ENCODE data around the gene MRPL52.

MRPL52 gene

DNA sequence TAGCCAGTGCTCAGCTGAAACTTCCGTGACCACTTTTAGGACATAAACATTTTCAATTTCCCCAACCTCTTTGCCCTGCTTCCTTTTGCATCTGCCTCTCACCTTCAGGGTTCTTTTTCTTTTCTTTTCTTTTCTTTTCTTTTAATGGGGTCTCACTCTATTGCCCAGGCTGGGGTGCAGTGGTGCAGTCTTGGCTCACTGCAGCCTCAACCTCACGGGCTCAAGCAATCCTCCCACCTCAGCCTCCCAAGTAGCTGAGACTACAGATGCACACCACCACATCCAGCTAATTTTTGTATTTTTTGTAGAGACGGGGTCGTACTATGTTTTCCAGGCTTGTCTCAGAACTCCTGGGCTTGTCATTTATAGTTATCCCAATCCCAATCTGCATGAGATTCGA lies 37.2 kb downstream of the MRPL52 start:
- no peak for TF ChIP-seq EZH2 (IDR thresholded peaks at IDR 0.05)
- TF ChIP-seq POLR2AphosphoS5 (IDR thresholded peaks at IDR 0.05; ENCODE audit: borderline replicate concordance, low read depth, low read length), result no peak
- TF ChIP-seq FOXP2 (optimal IDR thresholded peaks at IDR 0.05; ENCODE audit: control extremely low read depth, extremely low read length, insufficient read depth), result no peak
- Histone ChIP-seq H3K27ac (no peak overlapping the region), H3K9me3 (ENCODE audit: low read depth, low read length) (no peaks in the 10 kb centered on the region), H3K36me3 (ENCODE audit: insufficient read depth, low read length) (no peaks in the 10 kb centered on the region), H3K4me3 (no peak overlapping the region), H3K9ac (ENCODE audit: insufficient read length) (no peak overlapping the region)
- no peak for DNase-seq (ENCODE audit: low read depth, low spot score)

DNA sequence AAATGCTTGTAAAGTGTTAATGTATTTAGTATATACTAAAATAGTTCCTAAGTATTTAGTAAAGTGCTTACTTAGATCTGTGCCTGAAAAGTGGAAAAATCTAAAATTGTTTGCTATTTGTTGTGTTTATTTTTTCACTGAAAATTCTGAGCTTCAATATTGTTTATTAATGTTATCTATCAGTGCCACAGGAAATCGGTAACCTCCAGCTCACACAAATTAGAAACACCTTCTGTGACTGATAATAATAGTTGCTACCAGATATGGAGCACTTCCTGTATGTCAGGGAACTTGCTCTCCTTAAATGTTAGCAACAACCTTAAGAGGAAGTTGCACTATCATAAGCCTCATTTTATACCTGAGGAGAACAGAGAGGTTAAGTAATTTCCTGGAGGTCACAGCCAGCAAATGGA lies 41.1 kb downstream of the MRPL52 start:
- no peak for DNase-seq (ENCODE audit: low read depth, low spot score)
- H3K9ac ChIP-seq (ENCODE audit: insufficient read length), result peak overlapping the region; percentile 57
- no peaks in the 10 kb centered on the region for H3K36me3 ChIP-seq (ENCODE audit: insufficient read depth, low read length)
- H3K9me3 ChIP-seq (ENCODE audit: low read depth, low read length), result no peaks in the 10 kb centered on the region
- H3K4me3 ChIP-seq, result peak overlapping the region; percentile 88
- H3K27ac ChIP-seq, result peak overlapping the region; percentile 88
- TF ChIP-seq POLR2AphosphoS5 (IDR thresholded peaks at IDR 0.05; ENCODE audit: borderline replicate concordance, low read depth, low read length), result no peak
- no peak for TF ChIP-seq FOXP2 (optimal IDR thresholded peaks at IDR 0.05; ENCODE audit: control extremely low read depth, extremely low read length, insufficient read depth)
- TF ChIP-seq EZH2 (IDR thresholded peaks at IDR 0.05), result no peak

GRCh38 chr14:22871224-22872032 lies 41.7 kb downstream of the MRPL52 start, which contains the start of gene LRP10:
TSS of gene LRP10 (plus strand) at chr14:22871740. CDS start at chr14:22872304, 564 bp downstream.
- TF ChIP-seq POLR2AphosphoS5 (IDR thresholded peaks at IDR 0.05; ENCODE audit: borderline replicate concordance, low read depth, low read length) (no peak), FOXP2 (optimal IDR thresholded peaks at IDR 0.05; ENCODE audit: control extremely low read depth, extremely low read length, insufficient read depth) (peak; percentile 62)
- Histone ChIP-seq H3K4me3 (peak within 1 kb of the TSS; percentile 88), H3K36me3 (ENCODE audit: insufficient read depth, low read length) (no peaks in the 10 kb centered on the region), H3K27ac (peak within 1 kb of the TSS; percentile 88), H3K9me3 (ENCODE audit: low read depth, low read length) (no peaks in the 10 kb centered on the region), H3K9ac (ENCODE audit: insufficient read length) (peak within 1 kb of the TSS; percentile 57)
- DNase-seq (ENCODE audit: low read depth, low spot score), result no peak

- TF ChIP-seq EZH2 (IDR thresholded peaks at IDR 0.05) (no peak), FOXP2 (optimal IDR thresholded peaks at IDR 0.05; ENCODE audit: control extremely low read depth, extremely low read length, insufficient read depth) (no peak), POLR2AphosphoS5 (IDR thresholded peaks at IDR 0.05; ENCODE audit: borderline replicate concordance, low read depth, low read length) (no peak)
- DNase-seq (ENCODE audit: low read depth, low spot score), result peak; percentile 35
Measured at GRCh38 chr14:22872033-22872832, 42.5 kb downstream of the MRPL52 start.

GRCh38 chr14:22872833-22873520 lies 43.3 kb downstream of the MRPL52 start:
- no peaks in the 10 kb centered on the region for H3K9me3 ChIP-seq (ENCODE audit: low read depth, low read length)
- peak overlapping the region; percentile 88 for H3K4me3 ChIP-seq
- DNase-seq (ENCODE audit: low read depth, low spot score), result no peak
- 0 out of 2 replicates have a peak overlapping the region, but pooled peaks have one; percentile 26 for H3K27ac ChIP-seq
- no peaks in the 10 kb centered on the region for H3K36me3 ChIP-seq (ENCODE audit: insufficient read depth, low read length)
- no peak for TF ChIP-seq EZH2 (IDR thresholded peaks at IDR 0.05)
- no peak for TF ChIP-seq FOXP2 (optimal IDR thresholded peaks at IDR 0.05; ENCODE audit: control extremely low read depth, extremely low read length, insufficient read depth)
- no peak for TF ChIP-seq POLR2AphosphoS5 (IDR thresholded peaks at IDR 0.05; ENCODE audit: borderline replicate concordance, low read depth, low read length)
- peak overlapping the region; percentile 55 for H3K9ac ChIP-seq (ENCODE audit: insufficient read length)

More at GRCh38 chr14:22872033-22872832, 42.5 kb downstream of the MRPL52 start:
- peak overlapping the region; percentile 57 for H3K9ac ChIP-seq (ENCODE audit: insufficient read length)
- peak overlapping the region; percentile 88 for H3K4me3 ChIP-seq
- no peak overlapping the region for H3K27ac ChIP-seq
- no peaks in the 10 kb centered on the region for H3K36me3 ChIP-seq (ENCODE audit: insufficient read depth, low read length)
- H3K9me3 ChIP-seq (ENCODE audit: low read depth, low read length), result no peaks in the 10 kb centered on the region

DNA sequence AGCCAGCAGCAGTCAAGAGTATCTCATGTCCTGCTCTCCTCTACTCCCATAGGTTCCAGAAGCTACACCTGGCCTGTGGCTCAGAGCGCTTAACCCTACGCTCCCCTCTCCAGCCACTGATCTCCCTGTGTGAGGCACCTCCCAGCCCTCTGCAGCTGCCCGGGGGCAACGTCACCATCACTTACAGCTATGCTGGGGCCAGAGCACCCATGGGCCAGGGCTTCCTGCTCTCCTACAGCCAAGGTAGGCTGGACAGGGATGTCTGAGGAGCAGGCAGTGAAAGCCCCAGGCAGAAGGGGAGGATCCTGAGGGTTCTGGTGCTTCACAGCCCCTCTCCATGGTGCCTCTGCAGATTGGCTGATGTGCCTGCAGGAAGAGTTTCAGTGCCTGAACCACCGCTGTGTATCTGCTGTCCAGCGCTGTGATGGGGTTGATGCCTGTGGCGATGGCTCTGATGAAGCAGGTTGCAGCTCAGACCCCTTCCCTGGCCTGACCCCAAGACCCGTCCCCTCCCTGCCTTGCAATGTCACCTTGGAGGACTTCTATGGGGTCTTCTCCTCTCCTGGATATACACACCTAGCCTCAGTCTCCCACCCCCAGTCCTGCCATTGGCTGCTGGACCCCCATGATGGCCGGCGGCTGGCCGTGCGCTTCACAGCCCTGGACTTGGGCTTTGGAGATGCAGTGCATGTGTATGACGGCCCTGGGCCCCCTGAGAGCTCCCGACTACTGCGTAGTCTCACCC lies 45.5 kb downstream of the MRPL52 start:
- no peak overlapping the region for H3K27ac ChIP-seq
- TF ChIP-seq EZH2 (IDR thresholded peaks at IDR 0.05), result no peak
- TF ChIP-seq FOXP2 (optimal IDR thresholded peaks at IDR 0.05; ENCODE audit: control extremely low read depth, extremely low read length, insufficient read depth), result no peak
- TF ChIP-seq POLR2AphosphoS5 (IDR thresholded peaks at IDR 0.05; ENCODE audit: borderline replicate concordance, low read depth, low read length), result no peak
- no peak overlapping the region for H3K4me3 ChIP-seq
- H3K9me3 ChIP-seq (ENCODE audit: low read depth, low read length), result no peaks in the 10 kb centered on the region
- no peak overlapping the region for H3K9ac ChIP-seq (ENCODE audit: insufficient read length)
- no peaks in the 10 kb centered on the region for H3K36me3 ChIP-seq (ENCODE audit: insufficient read depth, low read length)
- no peak for DNase-seq (ENCODE audit: low read depth, low spot score)

GRCh38 chr14:22875748-22876319 lies 46.1 kb downstream of the MRPL52 start:
- DNase-seq (ENCODE audit: low read depth, low spot score), result no peak
- no peak for TF ChIP-seq EZH2 (IDR thresholded peaks at IDR 0.05)
- no peak for TF ChIP-seq FOXP2 (optimal IDR thresholded peaks at IDR 0.05; ENCODE audit: control extremely low read depth, extremely low read length, insufficient read depth)
- no peak for TF ChIP-seq POLR2AphosphoS5 (IDR thresholded peaks at IDR 0.05; ENCODE audit: borderline replicate concordance, low read depth, low read length)
- Histone ChIP-seq H3K9ac (ENCODE audit: insufficient read length) (no peak overlapping the region), H3K27ac (no peak overlapping the region), H3K36me3 (ENCODE audit: insufficient read depth, low read length) (no peaks in the 10 kb centered on the region), H3K4me3 (no peak overlapping the region), H3K9me3 (ENCODE audit: low read depth, low read length) (no peaks in the 10 kb centered on the region)

Data from SK-N-MC (cell line).